NCI-H524 (cell line): ENCODE measurements around the gene BAMBI.
"Not testable (repeated sequence)": the region's sequence is repeated elsewhere in the genome, so short reads cannot be mapped to it uniquely, and the experiment has no call there.

ENCODE experiments used
- DNase-seq, 2 experiments: peaks; one replicate each; lab custom pipeline; 2025; lab: John Stamatoyannopoulos, UW

The BAMBI gene, protein sequence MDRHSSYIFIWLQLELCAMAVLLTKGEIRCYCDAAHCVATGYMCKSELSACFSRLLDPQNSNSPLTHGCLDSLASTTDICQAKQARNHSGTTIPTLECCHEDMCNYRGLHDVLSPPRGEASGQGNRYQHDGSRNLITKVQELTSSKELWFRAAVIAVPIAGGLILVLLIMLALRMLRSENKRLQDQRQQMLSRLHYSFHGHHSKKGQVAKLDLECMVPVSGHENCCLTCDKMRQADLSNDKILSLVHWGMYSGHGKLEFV

DNA sequence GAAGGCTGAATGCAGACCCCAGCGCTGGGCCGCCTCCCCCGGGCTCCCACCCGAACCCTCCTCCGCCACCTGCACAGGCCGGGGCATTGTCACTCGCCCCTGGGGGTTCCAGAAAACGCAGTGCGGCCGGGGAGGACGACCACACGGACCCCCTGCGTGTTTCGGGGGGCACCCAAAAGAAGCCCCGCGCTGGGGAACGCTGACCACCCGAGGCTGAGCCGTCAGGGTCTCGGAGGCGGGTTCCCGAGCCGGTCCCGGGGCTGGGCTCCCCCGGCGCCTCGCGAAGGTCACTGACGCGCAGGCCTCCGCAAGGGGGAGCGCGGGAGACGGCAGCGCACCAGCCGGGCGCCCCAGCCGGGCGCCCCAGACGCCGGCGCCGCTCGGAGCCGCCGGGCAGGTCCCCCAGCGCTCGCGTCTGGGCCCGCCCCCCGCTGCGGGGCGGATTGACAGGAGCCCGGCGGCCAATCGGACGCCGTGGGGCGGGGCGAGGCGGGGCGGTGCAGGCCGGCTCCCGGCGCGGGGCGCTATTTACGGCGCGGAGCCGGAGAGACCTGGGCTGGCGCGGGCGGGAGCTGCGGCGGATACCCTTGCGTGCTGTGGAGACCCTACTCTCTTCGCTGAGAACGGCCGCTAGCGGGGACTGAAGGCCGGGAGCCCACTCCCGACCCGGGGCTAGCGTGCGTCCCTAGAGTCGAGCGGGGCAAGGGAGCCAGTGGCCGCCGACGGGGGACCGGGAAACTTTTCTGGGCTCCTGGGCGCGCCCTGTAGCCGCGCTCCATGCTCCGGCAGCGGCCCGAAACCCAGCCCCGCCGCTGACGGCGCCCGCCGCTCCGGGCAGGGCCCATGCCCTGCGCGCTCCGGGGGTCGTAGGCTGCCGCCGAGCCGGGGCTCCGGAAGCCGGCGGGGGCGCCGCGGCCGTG, at the start of gene BAMBI:
BAMBI (plus strand) TSS at position 554 of the 920 bp plus-strand sequence. CDS start 377 bp downstream, outside the sequence.
- peak in 1 of 2 experiments; percentile 80 for DNase-seq

DNA sequence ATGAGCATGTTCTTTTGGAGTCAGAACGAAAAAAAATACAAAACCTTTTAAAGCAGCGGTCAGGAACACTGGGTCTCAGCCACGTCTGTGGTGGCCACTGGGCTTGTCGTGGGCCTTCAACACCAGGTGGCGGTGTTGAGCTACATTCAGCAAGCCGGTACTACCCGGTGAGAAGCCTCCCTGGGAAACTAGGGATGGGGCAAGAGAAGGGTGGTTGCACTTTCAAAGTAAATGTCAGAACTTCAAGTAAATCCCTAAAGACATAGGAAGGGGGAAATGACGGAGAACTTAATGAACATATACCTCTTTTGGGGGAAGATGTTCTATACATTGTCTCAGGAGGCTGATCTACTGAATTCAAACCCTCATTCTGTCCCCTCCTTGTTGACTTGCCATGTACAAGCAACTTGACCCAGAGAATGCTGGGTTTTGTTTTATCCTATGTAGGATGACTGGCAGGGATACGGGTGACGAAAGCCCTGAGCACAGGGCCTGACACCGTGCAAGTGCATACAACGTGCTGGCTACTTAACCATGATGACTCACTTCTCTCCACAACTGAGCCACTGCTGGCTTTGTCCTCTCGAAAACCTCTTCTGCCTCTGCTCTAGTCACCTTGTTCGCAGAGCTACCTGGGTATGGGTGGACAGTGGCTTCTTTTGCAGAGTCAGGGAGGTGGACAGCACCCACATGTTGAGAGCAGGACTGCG, 49.0 kb upstream of the BAMBI start:
- peak in 1 of 2 experiments; percentile 57 for DNase-seq

DNA sequence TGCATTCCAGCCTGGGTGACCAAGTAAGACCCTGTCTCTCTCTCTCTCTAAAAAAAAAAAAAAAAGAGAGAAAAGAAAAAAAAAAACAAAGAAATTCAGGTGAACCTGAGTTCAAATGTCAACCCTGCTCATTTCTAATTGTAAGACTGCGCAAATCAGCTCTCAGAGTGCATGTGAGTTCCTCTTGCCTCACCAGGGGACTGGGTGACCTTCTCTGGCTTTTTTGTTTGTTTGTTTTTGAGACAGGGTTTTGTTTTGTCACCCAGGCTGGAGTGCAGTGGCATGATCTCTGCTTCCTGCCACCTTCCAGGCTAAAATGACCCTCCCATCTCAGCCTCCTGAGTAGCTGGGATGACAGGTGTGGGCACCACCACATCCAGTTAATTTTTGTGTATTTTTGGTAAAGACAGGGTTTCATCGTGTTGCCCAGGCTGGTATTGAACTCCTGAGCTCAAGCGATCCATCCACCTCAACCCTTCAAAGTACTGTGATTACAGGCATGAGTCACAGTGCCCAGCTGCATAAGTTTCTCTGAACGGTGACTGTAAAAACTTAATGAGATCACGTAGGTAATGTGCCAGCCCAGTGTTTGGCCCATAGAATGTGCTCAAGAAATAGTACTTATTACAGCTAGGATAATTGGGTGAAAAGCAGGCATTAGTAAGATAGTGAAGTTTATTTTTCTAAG, 45.3 kb upstream of the BAMBI start:
- no peak for DNase-seq

DNA sequence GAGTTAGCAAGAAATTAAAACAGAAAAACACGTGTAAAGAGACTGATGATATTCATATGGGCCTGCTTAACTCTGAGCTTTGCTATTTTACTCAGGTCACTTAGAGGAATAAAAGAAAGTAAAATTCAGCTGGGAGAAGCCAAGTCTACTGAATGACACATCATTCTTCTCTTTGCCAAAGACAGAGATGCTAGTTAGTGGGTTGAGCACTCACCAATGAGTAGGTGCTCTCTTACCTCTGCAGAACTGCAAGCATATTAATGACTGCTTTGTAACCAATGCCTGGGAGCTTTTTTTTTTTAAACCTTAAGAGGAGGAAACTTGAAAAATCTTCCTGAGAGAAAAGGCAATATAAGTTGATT, 44.8 kb upstream of the BAMBI start:
- DNase-seq = no peak

DNA sequence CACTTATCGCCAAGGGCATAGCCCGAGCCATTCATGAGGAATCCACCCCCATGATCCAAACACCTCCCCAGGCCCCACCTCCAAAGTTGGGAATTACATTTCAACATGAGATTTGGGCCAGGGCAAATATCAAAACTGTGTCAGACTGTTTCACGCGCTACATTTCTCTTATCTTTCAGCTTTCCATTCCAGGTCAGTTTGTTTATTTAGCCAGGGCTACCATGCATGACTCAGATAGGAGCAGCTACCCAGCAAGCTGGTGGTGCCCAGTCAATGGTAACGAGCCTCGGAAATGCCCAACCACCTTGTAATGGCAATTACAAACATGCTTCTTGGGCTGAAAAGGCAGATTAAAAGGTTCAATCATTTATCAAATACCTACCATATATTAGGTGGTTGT, 43.6 kb upstream of the BAMBI start:
- DNase-seq = no peak

DNA sequence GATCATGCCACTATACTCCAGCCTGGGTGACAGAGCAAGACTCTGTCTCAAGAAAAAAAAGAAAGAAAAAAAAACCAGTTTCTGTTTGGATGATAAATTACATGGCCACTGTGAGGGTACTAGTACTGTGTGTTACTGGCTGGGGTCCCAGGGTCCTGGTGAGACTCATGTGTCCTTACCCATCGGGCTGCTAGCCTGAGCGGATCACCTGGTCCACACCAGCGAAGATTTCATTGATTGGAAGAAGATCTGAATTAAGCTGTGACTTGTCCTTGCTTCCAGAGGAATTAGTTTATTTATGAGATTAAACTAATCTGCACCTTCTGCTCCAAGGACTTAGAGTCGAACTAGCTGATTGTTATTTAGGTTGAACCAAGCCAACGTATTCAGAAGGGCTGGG, 40.0 kb upstream of the BAMBI start:
- peak in 1 of 2 experiments; percentile 56 for DNase-seq

DNA sequence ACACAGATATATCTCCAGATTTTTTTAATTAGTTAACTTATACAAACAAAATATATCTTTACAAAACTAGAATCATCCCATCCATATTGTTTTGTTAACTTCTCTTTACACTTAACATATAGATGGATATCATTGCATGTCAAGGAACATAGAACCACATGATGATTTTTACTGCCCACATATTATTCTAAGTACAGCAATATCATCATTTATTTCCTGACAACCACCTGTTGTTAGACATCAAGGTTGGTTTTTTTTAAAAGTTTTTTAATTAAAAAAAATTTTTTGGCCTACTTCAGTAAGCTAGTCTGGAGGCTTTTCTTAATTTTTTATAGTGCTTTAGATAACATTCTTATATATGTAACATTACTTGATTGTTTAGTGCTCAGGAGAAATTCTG, 38.9 kb upstream of the BAMBI start:
- DNase-seq = no peak

DNA sequence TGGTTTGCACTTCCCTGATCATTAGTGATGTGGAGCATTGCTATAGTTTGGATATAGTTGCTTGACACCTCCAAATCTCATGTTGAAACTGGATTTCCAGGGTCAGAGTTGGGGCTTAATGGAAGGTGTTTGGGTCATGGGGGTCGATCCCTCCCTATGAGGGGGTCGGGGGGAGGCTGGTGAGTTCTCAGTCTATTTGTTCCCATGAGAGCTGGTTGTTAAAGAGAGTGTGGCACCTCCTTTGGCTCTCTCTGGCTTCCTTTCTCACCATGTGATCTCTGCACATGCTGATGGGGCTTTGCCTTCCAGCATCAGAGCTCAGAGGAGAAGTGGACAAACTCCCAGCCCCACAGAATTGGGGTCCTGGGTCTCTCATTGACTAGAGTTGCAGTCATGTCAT, 36.8 kb upstream of the BAMBI start:
- no peak for DNase-seq

DNA sequence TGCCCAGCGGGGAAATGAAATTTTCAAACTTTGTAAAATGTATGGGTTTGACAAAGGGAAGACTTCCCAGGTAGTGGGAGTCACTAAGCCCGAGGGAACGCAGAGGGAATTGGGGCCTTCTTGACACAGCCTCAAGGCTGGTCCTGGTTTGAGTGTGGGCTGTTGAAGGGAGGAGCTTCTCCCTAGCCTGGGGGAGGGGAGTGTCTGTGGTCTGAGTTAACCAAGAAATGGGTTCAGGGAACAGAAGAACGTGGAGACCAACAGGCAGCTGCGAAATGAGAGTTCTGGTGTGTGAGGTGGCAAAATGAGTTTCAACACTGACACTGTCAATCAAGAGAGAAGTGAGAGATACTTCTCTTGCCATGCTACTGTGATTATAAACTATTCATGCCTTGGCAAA, 32.7 kb upstream of the BAMBI start:
- DNase-seq = no peak

DNA sequence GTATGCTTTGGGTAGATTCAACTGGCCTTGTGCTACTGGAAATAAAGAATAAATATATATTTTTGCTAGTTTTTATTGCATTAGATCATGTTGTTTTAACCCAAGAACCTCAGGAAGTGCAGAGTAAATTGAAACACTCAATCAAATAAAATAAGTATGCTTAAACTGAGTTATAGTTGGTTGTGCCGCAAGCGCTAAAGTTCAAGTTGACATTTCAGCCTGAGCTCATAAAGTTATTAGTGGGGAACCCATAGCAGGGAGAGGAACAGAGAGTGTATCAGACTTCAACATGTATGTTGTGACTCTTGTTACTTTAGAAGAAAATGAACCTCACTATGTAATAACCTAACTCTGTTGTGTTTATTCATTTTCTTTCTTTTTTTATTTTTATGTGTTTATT, 25.2 kb upstream of the BAMBI start:
- no peak for DNase-seq

DNA sequence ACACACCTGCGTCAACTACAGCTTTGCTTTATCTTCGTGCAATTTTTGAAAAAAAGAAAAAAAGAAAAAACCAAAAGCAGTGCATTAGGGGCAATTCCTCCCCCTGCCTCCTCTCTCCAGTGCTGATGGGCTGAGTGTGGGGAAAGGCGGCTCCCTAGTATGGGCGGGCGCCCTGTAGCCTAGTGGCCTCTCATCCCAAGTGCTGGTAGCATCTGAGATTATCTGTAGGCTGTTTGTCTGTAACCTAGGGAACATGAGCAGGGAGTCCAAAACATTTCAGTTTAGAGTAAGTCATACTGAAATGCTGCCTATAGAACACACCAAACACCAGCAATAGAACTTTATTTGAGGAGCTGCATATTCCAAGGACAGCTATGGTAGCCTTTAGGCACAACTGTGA, 24.6 kb upstream of the BAMBI start:
- DNase-seq = no peak

DNA sequence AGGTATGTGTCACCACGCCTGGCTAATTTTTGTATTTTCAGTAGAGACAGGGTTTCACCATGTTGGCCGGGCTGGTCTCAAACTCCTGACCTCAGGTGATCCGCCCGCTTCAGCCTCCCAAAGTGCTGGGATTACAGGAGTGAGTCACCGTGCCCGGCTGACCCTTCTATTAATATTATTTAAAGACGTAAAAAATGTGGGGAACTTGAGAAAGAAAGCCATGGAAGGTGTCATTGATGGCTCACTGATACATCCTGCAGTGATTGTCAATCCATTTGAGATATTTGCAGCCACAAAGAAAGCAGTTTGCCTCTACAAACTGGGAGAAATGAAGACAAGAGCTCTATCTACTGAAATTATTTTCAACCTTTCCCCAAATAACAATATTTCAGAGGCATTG, 18.5 kb upstream of the BAMBI start:
- not testable (repeated sequence) for DNase-seq

DNA sequence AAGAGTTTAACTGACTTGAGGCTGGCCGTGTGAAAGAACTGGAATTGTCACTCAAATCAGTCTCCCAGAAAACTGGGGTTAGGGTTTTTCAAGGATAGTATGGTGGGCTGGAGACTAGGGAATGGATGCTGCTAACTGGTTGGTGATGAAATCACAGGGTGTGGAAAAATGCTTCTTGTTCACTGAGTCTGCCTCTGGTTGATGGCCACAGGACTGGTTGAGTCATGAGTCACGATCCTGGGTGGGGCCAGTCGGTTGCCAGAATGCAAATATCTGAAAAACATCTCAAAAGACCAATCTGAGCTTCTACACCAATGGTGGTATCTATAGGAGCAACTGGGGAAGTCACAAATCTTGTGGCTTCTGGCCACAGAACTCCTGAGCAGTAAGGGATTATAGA, 16.3 kb upstream of the BAMBI start:
- DNase-seq = no peak

DNA sequence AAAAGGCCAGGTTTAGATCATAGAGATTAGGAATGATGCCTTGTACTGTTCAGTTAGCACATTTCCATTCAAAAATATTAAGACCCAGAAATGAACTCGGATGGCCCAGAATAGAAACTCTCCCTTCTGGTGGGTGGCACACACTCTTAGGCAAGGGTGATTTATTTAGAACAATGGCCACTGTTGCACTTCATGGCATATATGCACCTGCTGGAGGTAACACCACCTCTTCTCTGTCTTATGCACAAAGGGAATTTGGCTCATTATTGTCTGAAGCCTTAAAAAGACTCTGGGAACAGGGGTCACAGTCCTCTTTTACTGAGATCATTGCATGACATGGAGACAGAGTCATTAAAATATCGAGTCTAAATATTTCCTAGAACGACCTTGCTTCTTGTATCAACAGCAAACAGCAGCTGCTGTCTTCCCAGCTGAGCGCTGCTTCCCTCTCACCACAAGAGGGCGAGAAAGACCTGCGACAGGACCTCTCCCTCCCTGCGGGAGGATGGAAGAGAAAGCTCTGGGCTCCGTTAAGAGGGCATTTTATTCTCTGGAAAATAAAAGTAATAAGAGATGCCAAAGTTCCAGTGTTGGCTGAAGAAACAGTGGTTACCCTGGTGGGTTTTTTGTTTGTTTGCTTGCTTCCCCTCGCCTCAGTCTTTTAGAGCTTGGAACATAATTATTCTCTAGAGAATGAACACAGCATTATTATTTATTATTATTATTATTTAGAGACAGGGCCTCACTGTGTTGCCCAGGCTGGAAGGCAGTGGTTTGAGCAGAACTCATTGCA, 13.5 kb upstream of the BAMBI start:
- peak; percentile 19 to 56 for DNase-seq

DNA sequence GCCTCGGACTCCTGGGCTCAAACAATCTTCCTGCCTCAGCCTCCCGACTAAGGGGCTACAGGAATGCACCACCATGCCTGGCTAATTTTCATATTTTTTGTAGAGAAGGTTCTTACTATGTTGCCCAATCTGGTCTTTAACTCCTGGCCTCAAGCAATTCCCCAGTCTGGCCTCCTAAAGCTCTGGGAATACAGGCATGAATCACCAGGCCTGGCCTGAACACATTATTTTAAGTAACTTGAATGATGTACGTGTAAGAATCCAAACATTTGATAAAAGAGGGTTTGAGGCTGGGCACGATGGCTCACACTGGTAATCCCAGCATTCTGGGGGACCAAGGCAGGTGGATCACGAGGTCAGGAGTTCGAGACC, 13.0 kb upstream of the BAMBI start:
- DNase-seq = no peak

DNA sequence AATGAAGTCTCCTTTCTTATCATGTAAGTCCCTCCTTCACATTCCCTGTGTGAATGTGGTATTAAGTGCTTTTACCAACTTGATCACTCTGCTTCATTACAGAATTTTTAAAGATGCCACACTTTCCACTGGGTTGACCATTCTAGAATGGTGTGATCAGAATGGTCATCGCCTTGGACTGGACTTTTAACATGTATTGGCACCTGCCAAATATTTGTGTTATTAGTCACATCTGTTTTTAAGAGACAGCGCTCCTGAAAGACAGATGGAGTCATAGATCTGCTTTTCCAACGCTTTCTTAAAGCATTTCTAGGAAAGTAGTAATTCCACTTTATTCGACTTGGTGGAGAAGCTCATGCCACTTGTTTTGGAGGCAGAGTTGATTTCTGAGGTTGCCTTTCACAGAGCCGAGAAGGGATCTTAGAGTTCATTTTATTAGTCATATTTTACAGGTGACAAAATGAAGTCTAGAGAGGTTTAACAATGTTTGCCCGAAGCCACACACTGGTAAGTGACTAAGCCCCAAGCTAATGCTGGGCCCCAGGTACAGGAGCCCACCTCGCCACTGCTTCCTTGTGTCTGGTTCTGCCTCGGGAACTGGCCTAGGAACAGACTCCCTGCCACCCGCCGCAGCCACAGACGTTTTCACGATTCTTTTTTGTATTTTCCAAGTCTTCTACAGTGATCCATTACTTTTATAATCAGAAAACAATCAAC, 10.4 kb upstream of the BAMBI start:
- DNase-seq = no peak

DNA sequence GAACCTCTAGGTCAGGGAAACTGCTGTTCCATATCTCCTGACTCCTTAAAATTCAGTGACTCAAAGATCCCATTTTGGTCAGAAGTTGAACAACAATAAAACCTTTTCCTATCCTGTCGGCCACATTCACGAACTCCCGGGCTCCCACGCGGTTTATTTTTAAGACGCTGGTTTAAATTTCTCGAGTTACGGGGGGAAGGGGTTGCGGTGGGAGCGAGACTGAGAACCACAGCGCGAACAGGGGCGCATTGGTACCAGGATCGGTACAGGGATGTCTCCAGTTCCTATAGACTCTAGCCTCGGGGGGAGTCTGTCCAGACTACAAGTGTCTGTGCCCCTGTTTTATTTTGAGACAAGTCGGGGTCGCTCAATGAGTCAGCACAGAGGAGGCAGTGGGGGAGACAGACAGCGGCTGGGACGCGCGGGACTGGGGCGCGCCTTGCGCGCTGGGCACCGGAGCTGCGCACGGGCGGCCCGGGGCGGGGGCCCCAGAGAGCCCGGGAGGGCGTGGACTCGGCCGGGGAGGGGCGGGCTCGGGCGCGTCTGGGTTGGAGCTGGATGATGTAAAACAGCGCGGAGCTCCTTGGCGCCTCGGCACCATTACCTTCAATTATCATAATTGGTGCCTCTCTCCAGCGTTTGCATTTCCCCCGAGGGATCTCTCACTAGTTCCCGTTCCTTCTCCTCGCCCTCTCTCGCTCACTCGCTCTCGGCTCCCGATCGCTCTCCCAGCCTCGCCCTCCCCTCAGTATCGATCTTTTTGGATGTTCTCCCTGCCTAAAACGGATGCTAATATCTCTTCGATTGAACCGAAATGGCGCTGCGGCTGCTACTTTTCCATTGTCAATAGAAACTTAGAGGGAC, 8.7 kb upstream of the BAMBI start:
- peak; percentile 11 to 12 for DNase-seq

DNA sequence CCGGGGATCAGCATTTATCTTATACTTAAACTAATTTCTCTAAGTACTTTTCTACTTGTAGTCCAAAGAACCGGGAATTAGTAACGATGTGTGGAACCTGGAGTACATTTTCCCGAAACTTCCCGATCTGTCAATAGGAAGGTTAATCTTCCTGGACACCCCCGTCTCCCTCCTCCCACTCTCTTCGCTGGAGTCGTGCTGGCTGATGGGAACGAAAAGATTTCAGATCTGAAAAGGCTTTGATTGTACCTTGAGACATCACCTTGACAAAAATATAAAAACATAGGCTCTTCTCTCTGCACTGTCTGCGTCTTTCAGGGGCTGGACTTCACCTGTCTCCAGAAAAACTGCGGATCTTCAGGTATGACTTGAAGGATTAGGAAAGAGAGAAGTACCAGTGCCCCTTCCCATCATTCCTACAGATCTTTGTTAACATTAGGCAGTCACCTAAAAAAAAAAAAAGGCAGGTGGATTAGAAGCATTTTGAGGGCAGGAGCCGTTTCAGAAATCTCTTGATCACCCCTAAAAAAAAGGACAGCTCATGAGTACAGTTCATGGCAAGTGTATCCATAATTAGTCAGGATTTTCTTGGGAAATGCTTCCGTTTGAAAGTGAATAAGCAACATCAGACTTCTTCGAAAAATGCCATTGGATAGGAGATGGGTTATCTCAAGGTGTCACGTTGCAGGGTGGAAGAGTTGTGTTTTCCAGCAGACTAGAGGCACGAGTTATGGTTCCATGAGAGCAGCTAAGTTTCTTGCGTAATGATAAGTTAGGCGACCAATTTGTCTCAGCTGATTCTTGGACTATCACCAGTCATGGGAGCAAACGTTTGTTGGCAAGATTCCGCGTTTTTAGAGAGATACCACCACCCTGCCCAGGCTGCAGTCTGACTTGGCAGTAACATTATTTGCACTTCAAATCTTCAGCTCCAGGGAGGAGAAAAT, 7.8 kb upstream of the BAMBI start:
- no peak for DNase-seq

DNA sequence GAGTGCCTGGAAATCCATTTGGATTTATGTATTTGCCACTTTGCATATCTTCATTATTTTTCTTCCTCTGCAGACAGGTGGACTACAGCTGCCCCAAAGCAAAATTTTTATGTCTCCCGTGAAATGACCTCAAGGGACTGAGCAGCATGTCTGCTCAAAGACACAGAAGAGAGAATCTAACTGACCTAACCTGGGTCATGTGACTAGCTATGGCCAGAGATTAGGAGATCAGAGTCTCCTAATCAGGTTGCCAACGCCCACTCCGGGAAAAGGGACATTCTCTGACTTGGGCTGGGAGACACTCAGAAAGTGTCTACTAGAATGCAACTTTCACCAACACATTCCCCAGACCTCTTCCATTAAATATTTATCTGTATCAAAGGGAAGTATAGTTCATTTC, 2.5 kb upstream of the BAMBI start:
- DNase-seq = no peak
